DND-41 (cell line): ENCODE measurements around the gene KLK4.

ENCODE experiments used
- EZH2 ChIP-seq: IDR thresholded peaks from 3 replicates; pipeline ENCODE4 v1.6.1; 2012; ENCODE audit warnings: borderline replicate concordance, low read depth, mild to moderate bottlenecking, moderate library complexity, low read length, inconsistent platforms; ENCODE audit not compliant: severe bottlenecking
- TF ChIP-seq, protein P1 (sequence below): IDR thresholded peaks from 2 replicates; pipeline ENCODE4 v1.5.1; 2012; ENCODE audit warnings: borderline replicate concordance, low read length, moderate library complexity, mild to moderate bottlenecking; ENCODE audit not compliant: poor library complexity, severe bottlenecking; ENCODE audit errors: extremely low read depth

DNA sequence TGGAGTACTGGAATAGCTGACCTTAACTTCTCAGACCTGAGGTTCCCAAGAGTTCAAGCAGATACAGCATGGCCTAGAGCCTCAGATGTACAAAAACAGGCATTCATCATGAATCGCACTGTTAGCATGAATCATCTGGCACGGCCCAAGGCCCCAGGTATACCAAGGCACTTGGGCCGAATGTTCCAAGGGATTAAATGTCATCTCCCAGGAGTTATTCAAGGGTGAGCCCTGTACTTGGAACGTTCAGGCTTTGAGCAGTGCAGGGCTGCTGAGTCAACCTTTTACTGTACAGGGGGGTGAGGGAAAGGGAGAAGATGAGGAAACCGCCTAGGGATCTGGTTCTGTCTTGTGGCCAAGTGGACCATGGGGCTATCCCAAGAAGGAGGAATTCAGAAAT is 50.2 kb downstream of the KLK4 start:
- TF ChIP-seq, protein P1, sequence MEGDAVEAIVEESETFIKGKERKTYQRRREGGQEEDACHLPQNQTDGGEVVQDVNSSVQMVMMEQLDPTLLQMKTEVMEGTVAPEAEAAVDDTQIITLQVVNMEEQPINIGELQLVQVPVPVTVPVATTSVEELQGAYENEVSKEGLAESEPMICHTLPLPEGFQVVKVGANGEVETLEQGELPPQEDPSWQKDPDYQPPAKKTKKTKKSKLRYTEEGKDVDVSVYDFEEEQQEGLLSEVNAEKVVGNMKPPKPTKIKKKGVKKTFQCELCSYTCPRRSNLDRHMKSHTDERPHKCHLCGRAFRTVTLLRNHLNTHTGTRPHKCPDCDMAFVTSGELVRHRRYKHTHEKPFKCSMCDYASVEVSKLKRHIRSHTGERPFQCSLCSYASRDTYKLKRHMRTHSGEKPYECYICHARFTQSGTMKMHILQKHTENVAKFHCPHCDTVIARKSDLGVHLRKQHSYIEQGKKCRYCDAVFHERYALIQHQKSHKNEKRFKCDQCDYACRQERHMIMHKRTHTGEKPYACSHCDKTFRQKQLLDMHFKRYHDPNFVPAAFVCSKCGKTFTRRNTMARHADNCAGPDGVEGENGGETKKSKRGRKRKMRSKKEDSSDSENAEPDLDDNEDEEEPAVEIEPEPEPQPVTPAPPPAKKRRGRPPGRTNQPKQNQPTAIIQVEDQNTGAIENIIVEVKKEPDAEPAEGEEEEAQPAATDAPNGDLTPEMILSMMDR, result no peak
- no peak for TF ChIP-seq EZH2
